HG03135 (cell line): ENCODE data around the gene C2orf66.

Experiments used
- ATAC-seq: cut with Tn5 transposase; IDR thresholded peaks from one replicate; pipeline ENCODE4 v1.9.1; 2021; ENCODE audit warnings: mild to moderate bottlenecking, moderate library complexity; ENCODE audit not compliant: unreplicated experiment

The C2orf66 gene

DNA sequence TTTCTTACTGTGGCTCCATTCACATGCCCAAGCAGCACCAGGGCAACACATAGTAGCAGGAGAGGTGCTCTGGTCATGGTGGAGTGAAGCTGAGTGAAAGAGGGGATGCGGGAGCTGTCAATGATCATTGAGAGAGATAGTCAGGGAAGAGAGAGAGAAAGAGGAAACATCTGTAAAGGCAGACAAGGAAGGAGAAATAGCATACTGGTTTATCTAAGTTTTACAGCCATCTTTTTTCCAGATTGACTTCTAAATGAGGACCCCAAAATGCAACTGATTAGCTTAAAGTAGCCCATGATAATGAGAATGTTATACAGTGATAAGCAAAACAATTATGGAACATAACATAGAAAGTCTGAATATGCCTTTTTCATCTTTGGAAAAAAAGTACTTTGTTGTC is at the start of gene C2orf66:
Gene C2orf66, minus strand, starts transcription at position 96 of the 400 bp plus-strand sequence. Its CDS starts 19 bp downstream, at position 77.
- ATAC-seq, result no peak

DNA sequence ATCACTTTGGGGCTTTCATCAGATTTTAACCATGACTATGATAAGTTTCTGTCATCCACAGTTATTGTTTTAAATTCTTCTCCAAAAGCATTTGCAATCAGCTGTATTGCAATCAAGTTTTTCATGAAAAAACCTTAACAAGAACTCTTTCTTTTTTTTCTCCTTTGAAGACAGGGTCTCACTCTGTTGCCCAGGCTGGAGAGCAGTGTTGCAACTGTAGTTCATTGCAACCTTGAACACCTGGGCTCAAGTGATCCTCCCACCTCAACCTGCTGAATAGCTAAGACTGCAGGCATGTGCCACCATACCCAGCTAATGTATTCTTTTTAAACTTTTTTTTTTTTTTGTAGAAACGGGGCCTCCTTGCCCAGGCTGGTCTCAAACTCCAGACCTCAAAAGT is 45.5 kb upstream of the C2orf66 start:
- ATAC-seq, result no peak

DNA sequence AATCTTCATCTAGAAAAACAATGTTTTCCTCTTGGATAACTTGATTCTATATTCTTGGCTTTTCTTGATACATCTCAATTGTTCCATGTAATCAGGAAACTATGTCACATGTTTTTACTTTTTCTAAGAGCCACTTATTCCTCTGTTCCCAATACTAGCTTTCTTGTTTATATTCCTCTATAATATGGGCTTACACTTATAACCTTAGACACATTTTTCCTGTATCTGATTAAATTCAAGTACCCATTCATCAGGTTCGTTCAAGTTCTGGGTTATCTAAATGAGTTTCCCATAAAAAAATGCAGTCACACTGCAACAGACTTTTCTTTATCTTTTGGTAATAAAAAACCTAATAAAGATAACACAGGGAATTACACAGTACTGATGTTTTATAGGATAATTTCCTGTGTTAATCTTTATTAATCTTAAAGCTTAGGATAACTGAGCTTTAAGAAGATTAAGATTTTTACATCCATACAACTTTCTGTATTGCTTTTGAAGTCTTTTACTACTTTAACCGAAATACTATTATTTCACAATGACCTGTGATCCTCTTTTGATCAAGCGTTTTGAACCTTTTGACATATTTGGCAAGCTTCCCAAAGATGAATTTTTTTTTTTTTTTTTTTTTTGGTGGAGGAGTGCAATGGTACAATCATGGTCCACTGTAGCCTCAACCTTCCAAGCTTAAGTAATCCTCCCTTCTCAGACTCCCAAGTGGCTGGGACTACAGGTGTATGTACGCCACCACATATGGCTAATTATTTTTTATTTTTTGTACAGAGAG is 44.3 kb upstream of the C2orf66 start:
- no peak for ATAC-seq

DNA sequence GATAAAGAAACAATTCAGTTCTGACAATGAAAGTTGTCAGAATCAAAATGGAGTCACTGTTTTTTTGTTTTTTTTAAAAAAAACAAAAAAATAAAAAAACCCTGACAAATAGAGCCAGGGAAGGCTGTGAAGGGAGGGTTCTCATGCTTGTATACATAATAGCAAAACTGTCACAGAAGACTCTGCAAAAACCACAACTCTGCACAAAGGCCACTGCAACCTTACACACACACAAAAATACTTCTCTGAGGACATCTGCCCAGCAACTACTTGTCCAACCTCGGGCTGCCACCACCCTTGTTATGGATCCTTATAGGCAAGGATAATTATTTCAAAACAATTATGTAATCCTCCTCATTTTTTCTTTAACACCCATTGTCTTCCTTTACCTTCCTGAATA is 41.9 kb upstream of the C2orf66 start:
- no peak for ATAC-seq

DNA sequence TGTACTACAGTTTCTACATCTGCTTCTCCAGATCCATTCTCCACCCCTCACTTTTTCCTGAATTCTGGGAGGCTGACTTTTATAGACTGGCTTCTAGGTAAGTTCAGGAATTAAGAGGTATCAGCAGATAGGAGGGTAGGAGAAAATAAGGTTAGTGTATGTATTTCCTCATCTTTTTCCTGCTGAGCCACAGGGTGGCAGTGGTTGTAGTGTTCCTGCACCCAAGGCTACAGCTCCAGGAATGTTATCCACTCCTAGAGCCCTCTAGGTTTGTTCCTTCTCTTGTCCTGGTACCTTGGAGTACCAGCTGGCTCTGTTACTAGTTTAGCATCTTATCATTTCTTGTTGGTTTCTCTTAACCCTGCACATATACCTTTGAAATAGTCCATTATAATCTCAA is 40.7 kb upstream of the C2orf66 start:
- no peak for ATAC-seq

GRCh38 chr2:196846295-196846694 is 37.1 kb upstream of the C2orf66 start:
- no peak for ATAC-seq

DNA sequence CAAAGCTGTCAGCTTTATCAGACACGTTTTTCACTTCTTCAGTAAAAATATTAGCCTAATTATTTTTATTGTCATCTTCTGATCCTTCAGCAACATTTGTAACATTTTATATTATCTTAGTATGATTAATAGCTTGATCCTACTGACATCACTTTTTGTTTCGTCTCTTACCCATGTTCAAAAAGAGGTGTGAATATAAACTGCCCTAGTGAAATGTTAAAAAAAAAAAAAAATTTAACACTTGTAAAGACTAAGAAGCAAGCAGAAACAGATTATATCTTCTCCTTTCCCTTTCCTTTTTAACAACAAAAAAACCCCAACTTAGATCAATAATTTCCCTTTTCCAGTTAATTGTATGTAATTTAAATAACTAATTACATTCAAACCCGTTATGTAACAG is 36.2 kb upstream of the C2orf66 start:
- no peak for ATAC-seq

DNA sequence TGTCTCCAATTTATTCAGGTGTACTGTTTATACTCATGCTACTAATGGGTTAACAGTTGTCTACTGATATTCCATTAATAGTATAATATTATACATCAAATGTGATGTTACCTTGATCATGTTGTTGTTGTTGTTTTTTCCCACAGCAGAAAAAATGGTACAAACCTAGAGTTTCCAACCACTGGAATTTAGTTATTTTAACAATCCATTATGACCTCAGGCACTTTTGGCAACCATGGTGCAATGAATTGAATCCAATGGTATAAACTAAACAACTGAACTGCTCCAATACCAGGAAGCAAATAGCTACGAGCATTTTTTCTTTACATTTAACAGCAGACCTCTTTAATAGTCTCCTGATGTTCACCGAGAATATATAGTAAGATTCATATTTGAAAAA is 31.0 kb upstream of the C2orf66 start:
- ATAC-seq, result no peak

- ATAC-seq, result no peak
Measured at GRCh38 chr2:196839574-196839973, 30.4 kb upstream of the C2orf66 start.

DNA sequence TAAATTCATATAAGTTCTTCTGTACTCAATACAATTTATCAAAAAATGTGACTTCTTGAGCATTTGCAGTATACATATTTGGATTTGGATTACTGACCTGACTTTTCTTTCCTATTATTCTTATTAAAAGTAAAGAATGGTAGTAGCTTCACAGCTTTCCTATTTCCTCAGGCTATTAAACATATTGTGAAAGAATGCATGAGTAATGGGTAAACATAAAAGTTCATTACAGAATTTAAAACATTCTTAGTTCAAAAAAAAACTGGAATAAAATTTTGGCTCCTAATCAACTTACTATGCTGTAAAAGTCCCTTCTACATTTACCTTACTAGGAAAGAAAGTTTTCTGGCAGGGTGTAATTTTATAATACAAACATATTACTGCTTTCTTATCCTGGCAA is 27.3 kb upstream of the C2orf66 start:
- ATAC-seq, result no peak

DNA sequence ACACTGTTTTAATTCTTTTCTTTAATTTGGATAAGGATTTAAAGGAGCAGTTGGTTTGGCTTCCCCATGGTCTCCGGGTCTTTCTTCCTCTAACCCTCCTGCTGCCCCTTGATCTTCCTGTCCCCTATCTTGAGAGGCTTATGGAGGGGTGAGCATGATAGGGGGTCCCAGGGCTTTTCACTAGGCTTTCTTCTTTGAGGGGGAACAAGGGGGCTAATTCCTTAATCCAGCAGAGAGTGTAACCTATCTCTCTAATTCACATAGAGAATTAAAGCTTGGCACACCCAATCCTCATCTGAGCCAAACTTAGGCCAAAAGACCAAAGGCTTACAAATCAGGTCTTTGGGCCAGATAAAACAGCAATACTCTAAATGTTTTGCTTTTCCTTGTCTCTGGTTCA is 21.5 kb upstream of the C2orf66 start:
- ATAC-seq, result no peak

DNA sequence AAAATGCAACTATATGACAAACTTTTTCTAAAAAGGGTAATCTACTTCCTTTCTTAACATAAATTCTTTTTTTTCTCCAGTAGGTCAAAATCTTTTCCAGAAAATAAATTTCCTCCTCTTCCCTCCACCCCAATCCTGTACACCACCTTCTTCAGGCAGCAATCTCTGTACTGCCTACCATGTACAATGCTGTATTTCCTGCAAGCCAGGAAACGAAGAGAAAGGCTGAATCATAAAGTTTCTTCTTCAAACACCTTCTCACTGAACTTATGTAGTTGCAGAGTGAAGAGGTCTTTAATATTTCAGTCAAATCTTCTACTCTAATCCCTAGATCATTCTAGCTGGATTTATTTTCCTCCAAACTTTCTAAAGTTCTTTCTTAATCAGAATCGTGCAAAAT is 18.2 kb upstream of the C2orf66 start:
- ATAC-seq, result no peak

- no peak for ATAC-seq
Measured at GRCh38 chr2:196823750-196824522, 14.8 kb upstream of the C2orf66 start.

DNA sequence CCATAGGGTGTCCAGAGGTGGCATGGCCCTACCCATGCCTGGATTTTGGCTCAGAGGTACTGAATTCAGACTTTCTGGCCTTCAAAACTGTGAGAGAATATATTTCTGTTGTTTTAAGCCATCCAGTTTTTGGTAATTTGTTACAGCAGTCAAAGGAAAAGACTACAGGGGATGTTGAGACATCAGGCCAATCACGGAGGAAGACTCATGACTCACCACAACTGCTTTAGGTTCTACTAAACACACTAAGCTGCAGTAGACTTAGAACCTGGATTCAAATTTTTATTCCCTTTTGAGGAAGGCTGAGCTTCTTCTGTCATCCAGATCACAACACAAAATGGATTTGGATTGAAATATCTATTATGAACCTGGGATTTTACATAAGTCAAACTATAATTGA is 12.0 kb upstream of the C2orf66 start:
- ATAC-seq, result no peak

DNA sequence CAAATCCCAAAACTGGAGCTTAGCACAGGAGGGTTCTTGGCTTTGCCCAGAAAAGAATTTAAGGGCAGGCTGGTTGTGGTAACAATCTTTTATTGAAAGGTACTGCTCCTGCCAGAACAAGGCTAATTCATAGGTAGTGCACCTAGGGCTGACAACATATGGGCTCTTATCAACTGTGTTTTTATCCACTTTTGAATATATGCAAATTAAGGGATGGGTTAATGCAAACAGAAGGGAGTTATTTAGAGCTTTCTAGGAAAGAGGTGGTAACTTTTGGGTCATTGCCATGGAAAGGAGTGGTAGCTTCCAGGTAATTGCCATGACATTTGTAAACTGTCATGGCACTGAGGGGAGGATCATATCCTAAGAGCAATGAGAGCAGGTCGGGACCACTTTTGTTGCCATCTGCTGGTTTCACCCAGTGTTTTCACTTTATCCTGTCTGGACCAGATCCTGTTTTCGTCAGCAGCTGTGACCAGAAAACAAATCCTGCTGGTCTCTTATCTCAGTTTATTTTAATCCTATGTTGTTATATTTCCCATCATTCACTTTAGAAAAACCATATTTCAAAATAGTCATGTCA is 981 bp downstream of the C2orf66 start:
- ATAC-seq, result no peak

DNA sequence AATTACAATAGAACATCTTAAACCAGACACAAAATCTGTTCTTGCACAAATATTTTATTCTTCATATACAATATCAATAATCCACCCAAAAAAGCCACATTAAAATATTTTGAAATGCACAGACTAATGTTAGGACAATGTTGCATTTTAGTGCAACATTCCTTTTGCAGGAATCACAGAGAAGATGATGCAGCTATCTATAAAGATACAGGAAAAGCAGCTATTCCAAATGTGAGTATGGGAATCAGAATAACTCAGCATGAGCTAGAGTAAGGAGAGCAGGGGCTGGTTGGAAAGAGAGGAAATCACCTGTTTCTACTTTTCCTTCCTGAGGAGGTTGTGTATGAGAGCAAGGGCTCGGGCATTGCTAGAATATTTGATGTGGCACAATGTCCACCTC is 4.8 kb downstream of the C2orf66 start:
- no peak for ATAC-seq

DNA sequence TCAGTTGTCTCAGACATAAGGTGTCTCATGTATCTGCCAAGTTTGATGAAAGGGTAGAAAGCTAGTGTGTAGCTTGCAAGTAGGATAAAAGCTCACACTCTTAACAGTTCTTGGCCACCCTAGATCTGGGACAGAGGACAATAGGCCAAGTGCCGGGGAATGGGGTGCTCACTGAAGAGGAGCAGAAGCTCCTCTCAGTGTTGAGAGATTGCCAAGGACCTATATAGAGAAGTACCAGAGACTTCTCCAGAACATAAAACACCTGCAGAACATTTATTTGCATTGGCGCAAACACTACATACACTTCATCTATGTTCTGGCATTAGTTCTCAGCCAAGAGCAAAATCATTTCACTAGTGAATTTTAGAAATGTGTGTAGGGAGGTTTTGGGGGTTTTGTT is 6.8 kb downstream of the C2orf66 start:
- ATAC-seq, result no peak

DNA sequence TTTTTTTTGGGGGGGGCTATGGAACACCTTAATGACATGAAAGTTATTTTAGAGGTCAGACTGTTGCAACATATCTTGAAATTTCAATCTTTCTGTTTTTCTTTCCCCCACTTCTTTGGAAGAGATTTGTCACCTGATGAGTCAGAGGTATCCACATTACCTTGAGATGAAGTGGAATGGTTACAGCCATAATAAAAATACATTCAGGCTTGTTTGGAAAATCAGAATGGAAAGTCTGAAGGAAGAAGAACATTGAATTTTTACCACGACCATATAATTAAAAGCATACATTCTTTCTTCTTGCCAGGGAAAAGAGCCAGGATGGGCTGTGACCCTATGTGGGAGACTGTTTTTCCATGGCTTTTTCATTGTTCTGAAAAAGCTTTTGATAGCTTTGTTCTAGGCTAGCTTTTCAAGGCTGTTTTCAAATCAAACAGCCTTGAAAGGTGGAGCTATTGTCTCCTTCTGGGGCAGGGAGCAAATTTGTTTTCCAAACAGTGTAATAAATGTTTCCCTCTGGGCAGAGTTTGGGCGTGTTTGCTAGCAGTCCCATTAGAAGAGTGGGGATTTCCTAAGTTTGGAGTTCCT is 7.4 kb downstream of the C2orf66 start:
- no peak for ATAC-seq

DNA sequence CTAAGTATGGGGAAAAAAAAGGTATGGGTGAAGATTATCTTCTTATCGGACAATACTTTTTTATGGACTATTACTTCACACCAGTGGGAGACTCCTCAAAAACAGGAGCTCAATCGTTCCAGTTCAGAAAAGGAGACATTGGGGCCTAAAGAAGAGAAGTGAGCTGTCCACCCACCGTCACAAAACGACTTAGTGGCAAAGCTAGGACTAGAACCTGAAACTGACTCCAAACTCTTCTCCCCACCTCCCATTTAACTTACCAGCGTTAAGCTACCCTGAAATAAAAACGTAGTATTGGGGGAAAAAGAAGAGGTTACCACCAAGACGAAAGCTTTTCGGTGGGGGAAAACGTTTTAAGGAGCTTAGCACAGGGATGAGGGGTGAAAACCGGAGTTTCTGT is 10.2 kb downstream of the C2orf66 start:
- peak; percentile 11 for ATAC-seq

DNA sequence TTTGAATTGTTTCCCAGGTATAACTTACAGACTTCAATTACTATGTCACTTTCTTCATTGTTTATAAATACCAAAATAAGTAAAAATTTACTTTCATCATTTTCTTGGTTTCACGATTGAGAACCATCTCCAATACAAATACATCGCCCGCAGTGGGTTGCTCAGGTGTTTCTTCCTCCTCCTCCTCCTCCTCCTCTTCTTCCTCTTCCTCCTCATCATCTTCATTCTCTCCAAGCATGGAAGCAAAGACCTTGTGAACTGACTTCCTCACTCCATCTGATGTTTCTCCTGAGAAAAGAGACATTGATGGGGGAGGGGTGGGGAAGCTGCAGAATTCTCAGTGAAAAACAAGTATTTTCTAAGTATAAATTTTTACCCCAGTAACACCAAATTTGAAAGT is 16.3 kb downstream of the C2orf66 start:
- no peak for ATAC-seq

DNA sequence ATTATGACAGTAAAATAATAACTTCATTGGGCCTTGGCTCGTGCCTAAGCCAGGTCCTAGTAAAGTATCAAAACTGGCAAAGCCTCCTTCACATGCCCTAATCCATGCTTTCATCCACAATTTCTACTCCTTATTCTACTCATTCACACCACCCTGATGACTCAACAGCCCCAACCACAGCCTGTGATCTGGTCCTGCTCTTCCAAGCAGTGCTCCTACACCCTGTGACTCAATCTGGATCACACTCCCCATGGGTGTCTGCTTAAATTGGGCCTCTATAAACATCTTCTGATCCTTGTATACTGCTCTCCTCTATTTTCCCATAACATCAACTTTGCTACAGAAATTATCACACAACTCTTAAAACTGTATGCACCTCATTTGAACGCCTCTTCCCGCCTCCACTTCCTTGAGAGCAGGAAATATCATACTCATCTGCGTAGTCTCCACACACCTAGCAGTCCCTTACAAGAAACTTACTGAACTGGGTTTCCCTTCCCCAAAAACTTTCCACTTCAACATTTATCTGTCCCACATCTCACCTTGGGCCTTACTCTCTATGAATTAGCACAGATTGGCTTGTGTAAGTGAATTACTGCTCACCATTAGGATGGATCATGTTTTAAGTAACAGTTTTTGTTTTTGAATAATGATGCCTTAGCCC is 25.6 kb downstream of the C2orf66 start:
- ATAC-seq, result no peak
